GM19099 (cell line): ENCODE measurements around the gene LRP2BP.

Experiments used
- POLR2A ChIP-seq: IDR thresholded peaks from 3 replicates; pipeline ENCODE4 v1.6.1; 2011; ENCODE audit warnings: low read depth; ENCODE audit not compliant: insufficient read length; ENCODE audit errors: extremely low read depth

Gene LRP2BP

DNA sequence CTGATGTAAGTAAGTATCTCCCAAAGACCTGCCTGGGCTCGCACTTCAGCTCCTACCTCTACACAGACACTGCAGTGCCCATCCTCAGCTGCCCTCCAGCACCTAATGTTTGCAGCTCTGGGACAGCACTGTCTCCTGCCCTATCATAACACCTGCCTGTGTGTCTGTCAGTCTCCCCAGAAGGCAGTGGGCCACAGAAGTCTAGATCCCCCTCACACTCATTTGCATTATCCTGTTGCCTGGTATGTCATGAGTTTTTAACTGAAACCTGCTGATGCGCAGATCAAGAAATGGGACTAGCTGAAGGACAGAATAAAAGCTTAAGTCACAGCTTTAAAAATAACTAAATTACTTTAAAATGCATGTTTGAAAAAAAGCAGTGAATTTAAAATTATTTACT lies 43.0 kb downstream of the LRP2BP start:
- no peak for TF ChIP-seq POLR2A

DNA sequence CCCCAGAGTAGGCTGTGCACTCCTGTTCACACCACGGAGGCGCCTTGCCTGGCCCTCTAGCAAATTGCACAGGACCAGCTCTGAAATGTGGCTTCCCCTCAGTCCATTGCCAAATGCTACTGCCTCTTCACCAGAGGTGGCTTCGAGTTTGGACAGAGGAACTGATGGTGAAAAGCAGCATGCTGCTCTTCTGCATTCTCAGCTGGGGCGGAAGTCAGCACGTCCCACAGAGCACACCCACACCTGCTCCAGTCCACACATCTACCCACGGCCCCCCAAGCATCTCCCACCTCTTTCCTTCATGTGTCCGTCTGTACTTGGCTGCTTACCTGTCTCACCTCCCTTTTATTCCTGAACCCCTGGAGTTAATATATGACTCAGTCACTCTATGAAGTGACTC lies 43.5 kb downstream of the LRP2BP start:
- TF ChIP-seq POLR2A, result no peak

GRCh38 chr4:185351691-185352090 lies 44.0 kb downstream of the LRP2BP start:
- no peak for TF ChIP-seq POLR2A

- no peak for TF ChIP-seq POLR2A
These were observed 48.6 kb downstream of the LRP2BP start for GRCh38 chr4:185346975-185347601.

GRCh38 chr4:185344743-185345538 lies 50.8 kb downstream of the LRP2BP start:
- TF ChIP-seq POLR2A, result no peak

GRCh38 chr4:185343726-185344581 lies 51.8 kb downstream of the LRP2BP start:
- no peak for TF ChIP-seq POLR2A

- TF ChIP-seq POLR2A, result no peak
These were observed 53.9 kb downstream of the LRP2BP start for GRCh38 chr4:185341841-185342240.

- TF ChIP-seq POLR2A, result no peak
These were observed 54.3 kb downstream of the LRP2BP start for GRCh38 chr4:185341377-185341776.

GRCh38 chr4:185339941-185340340 lies 55.8 kb downstream of the LRP2BP start:
- no peak for TF ChIP-seq POLR2A

- no peak for TF ChIP-seq POLR2A
These were observed 60.1 kb downstream of the LRP2BP start for GRCh38 chr4:185335579-185335978.

DNA sequence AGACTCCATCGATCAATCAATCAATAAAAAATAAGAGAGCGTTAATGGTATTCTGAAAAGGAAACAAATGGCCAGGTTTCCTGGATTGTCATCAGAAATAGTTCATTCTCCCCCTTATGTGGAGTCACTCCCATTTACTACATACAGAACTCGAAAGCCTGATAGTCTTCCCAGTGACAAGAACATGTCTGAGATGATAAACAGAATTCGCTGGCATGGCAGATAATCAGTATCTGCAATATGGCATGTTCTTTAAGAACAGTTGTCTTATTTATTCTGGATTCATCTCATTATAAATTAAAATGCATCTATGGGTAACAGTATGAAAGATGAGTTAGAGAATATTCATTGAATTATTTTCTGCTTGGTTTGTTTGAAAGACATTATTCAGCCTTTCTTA lies 61.4 kb downstream of the LRP2BP start:
- TF ChIP-seq POLR2A, result no peak

GRCh38 chr4:185332575-185333464 lies 62.9 kb downstream of the LRP2BP start:
- TF ChIP-seq POLR2A, result no peak

GRCh38 chr4:185328586-185328985 lies 67.1 kb downstream of the LRP2BP start:
- TF ChIP-seq POLR2A, result no peak

GRCh38 chr4:185323606-185324005 lies 72.1 kb downstream of the LRP2BP start:
- no peak for TF ChIP-seq POLR2A
